ENCODE data around the gene RPL18.

DNA sequence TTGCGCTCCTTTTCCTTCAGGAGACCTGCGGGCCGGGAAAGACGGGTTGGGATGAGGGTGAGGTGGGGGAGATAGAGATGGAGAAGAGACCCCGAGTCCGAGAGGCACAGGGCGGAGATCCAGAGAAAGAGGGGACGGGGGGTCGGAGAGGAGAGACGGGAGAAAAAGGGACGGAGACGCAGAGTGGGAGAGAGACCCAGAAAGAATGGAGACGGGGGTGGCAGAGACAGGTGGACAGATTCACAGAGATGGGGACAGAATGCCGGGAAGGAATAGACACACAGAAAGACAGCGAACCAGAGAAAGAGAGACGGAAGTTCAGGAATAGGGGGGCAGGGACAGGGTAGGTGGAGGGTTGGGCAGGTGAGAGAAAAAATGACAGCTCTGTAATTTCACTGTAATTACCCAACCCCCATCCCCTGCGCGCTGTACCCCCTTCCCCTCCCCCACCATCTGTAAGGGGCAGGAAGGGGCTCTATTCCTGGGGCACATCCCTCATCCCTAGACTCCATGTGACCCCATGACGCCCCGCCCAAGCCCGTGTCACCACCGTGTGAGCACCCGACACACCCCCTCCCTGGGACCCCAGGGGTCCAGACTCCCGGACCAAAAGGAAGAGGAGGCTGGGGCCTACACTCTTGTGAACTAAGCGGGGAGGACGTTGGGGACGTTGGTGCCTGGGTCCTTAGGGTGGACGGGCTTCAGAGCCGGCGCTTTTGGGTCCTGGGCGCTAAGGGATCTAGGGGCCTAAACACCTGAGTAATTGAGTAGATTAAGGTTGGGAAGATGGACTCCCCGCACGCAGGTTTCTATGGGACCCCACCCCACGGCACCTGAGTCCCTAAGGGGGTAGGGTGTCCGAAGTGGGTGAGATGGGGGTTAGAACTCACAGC lies 17.2 kb upstream of the RPL18 start:
- TF ChIP-seq POLR2A (IDR thresholded peaks at IDR 0.05; ENCODE audit: low read length), result no peak
- no peak for TF ChIP-seq GATA1 (IDR thresholded peaks at IDR 0.05; ENCODE audit: low read depth, low read length)

Data from erythroblast (primary cell).